NCI-H69 (cell line): Measurements from ENCODE around the gene ALDH1L1.

Source experiments
- DNase-seq: peaks from one replicate; lab custom pipeline; 2025; lab: John Stamatoyannopoulos, UW

Gene ALDH1L1

GRCh38 chr3:126154391-126155279 is 25.8 kb downstream of the ALDH1L1 start:
- DNase-seq = no peak

GRCh38 chr3:126153695-126154360 is 26.6 kb downstream of the ALDH1L1 start:
- no peak for DNase-seq

- no peak for DNase-seq
Measured at GRCh38 chr3:126152901-126153694, 27.3 kb downstream of the ALDH1L1 start.

GRCh38 chr3:126152458-126152857 is 27.9 kb downstream of the ALDH1L1 start:
- no peak for DNase-seq

- no peak for DNase-seq
Measured at GRCh38 chr3:126151562-126152302, 28.7 kb downstream of the ALDH1L1 start.

GRCh38 chr3:126149960-126150515 is 30.3 kb downstream of the ALDH1L1 start:
- no peak for DNase-seq

GRCh38 chr3:126149256-126149902 is 31.0 kb downstream of the ALDH1L1 start:
- DNase-seq = no peak

GRCh38 chr3:126147932-126148683 is 32.3 kb downstream of the ALDH1L1 start:
- DNase-seq = no peak

GRCh38 chr3:126147147-126147931 is 33.0 kb downstream of the ALDH1L1 start:
- DNase-seq = no peak

GRCh38 chr3:126146525-126147146 is 33.8 kb downstream of the ALDH1L1 start:
- DNase-seq = no peak

GRCh38 chr3:126146034-126146433 is 34.4 kb downstream of the ALDH1L1 start:
- no peak for DNase-seq

GRCh38 chr3:126142652-126143051 is 37.7 kb downstream of the ALDH1L1 start:
- no peak for DNase-seq

- DNase-seq = no peak
Measured at GRCh38 chr3:126137490-126138130, 42.8 kb downstream of the ALDH1L1 start.

- DNase-seq = peak; percentile 2
Measured at GRCh38 chr3:126136428-126137220, 43.8 kb downstream of the ALDH1L1 start.

- no peak for DNase-seq
Measured at GRCh38 chr3:126135406-126136076, 44.8 kb downstream of the ALDH1L1 start.

GRCh38 chr3:126135071-126135405 is 45.3 kb downstream of the ALDH1L1 start:
- DNase-seq = no peak
